ENCODE data around the gene CNDP1.

The CNDP1 gene

DNA sequence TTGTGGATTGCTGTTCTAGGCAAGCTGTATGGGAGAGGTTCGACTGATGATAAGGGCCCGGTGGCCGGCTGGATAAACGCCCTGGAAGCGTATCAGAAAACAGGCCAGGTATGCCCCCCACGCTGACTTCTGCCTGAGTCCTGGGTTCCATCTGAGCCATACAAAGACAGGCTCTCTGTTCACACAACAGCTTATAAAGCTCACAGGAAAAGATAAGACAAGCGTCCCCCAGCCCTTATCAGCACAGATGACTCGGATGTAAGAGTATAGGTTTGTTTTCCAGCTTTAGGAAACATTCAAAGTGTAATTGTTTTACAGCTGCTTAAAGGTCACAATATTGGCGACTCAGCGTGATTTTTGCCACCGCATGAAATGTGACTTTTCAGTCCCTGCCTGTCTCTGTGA is 25.5 kb upstream of the CNDP1 start:
- no peak for TF ChIP-seq EZH2 (optimal IDR thresholded peaks at IDR 0.05; ENCODE audit: low read depth, low read length)

GRCh38 chr18:74509856-74510769 is 24.2 kb upstream of the CNDP1 start:
- Histone ChIP-seq H2AFZ (ENCODE audit: low read length) (no peak overlapping the region), H3F3A (ENCODE audit: insufficient read depth, low read length) (no peaks in the 10 kb centered on the region), H3K79me2 (ENCODE audit: low read length) (peaks cover 92% of the 10 kb centered on the region), H3K36me3 (replicated peaks; ENCODE audit: insufficient read depth, low read length) (peaks cover 16% of the 10 kb centered on the region), H3K9ac (ENCODE audit: low read length) (no peak overlapping the region), H3K4me1 (ENCODE audit: low read length) (no peaks in the 10 kb centered on the region), H3K27me3 (replicated peaks; ENCODE audit: insufficient read depth, low read length) (no peaks in the 10 kb centered on the region), H3K9me2 (replicated peaks; ENCODE audit: insufficient read depth, low read length) (no peaks in the 10 kb centered on the region), H3K4me3 (ENCODE audit: low read length) (no peak overlapping the region), H4K20me1 (ENCODE audit: insufficient read depth, low read length) (no peaks in the 10 kb centered on the region), H3K4me2 (ENCODE audit: low read depth, low read length) (no peak overlapping the region), H3K9me3 (replicated peaks; ENCODE audit: insufficient read depth, low read length) (no peaks in the 10 kb centered on the region), H3K27ac (ENCODE audit: low read length) (no peak overlapping the region)
- no peak for TF ChIP-seq EZH2phosphoT487 (IDR thresholded peaks at IDR 0.05; ENCODE audit: low read length)
- TF ChIP-seq, protein P1, sequence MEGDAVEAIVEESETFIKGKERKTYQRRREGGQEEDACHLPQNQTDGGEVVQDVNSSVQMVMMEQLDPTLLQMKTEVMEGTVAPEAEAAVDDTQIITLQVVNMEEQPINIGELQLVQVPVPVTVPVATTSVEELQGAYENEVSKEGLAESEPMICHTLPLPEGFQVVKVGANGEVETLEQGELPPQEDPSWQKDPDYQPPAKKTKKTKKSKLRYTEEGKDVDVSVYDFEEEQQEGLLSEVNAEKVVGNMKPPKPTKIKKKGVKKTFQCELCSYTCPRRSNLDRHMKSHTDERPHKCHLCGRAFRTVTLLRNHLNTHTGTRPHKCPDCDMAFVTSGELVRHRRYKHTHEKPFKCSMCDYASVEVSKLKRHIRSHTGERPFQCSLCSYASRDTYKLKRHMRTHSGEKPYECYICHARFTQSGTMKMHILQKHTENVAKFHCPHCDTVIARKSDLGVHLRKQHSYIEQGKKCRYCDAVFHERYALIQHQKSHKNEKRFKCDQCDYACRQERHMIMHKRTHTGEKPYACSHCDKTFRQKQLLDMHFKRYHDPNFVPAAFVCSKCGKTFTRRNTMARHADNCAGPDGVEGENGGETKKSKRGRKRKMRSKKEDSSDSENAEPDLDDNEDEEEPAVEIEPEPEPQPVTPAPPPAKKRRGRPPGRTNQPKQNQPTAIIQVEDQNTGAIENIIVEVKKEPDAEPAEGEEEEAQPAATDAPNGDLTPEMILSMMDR (IDR thresholded peaks at IDR 0.05; ENCODE audit: low read length) = no peak
- TF ChIP-seq EZH2 (optimal IDR thresholded peaks at IDR 0.05; ENCODE audit: low read depth, low read length) = no peak
- DNase-seq = no peak

More for the DNA sequence above, 25.5 kb upstream of the CNDP1 start:
- H3K36me3 ChIP-seq (replicated peaks; ENCODE audit: insufficient read depth, low read length) = peaks cover 19% of the 10 kb centered on the region
- H3K9ac ChIP-seq (ENCODE audit: low read length) = no peak overlapping the region
- no peak overlapping the region for H3K4me3 ChIP-seq (ENCODE audit: low read length)
- H3K9me2 ChIP-seq (replicated peaks; ENCODE audit: insufficient read depth, low read length) = no peaks in the 10 kb centered on the region
- no peak overlapping the region for H3K4me2 ChIP-seq (ENCODE audit: low read depth, low read length)
- no peaks in the 10 kb centered on the region for H3K27me3 ChIP-seq (replicated peaks; ENCODE audit: insufficient read depth, low read length)
- peaks cover 93% of the 10 kb centered on the region for H3K79me2 ChIP-seq (ENCODE audit: low read length)
- no peaks in the 10 kb centered on the region for H3K4me1 ChIP-seq (ENCODE audit: low read length)
- no peaks in the 10 kb centered on the region for H3F3A ChIP-seq (ENCODE audit: insufficient read depth, low read length)
- H3K9me3 ChIP-seq (replicated peaks; ENCODE audit: insufficient read depth, low read length) = no peaks in the 10 kb centered on the region
- no peak overlapping the region for H2AFZ ChIP-seq (ENCODE audit: low read length)
- DNase-seq = no peak
- no peak overlapping the region for H3K27ac ChIP-seq (ENCODE audit: low read length)
- H4K20me1 ChIP-seq (ENCODE audit: insufficient read depth, low read length) = no peaks in the 10 kb centered on the region

GRCh38 chr18:74510770-74511095 is 23.6 kb upstream of the CNDP1 start:
- Histone ChIP-seq H4K20me1 (ENCODE audit: insufficient read depth, low read length) (no peaks in the 10 kb centered on the region), H3K4me2 (ENCODE audit: low read depth, low read length) (no peak overlapping the region), H3K9me3 (replicated peaks; ENCODE audit: insufficient read depth, low read length) (no peaks in the 10 kb centered on the region), H3F3A (ENCODE audit: insufficient read depth, low read length) (no peaks in the 10 kb centered on the region), H3K4me3 (ENCODE audit: low read length) (no peak overlapping the region), H3K4me1 (ENCODE audit: low read length) (no peaks in the 10 kb centered on the region), H3K27me3 (replicated peaks; ENCODE audit: insufficient read depth, low read length) (no peaks in the 10 kb centered on the region), H3K36me3 (replicated peaks; ENCODE audit: insufficient read depth, low read length) (peaks cover 16% of the 10 kb centered on the region), H3K9me2 (replicated peaks; ENCODE audit: insufficient read depth, low read length) (no peaks in the 10 kb centered on the region), H3K9ac (ENCODE audit: low read length) (no peak overlapping the region), H2AFZ (ENCODE audit: low read length) (no peak overlapping the region), H3K79me2 (ENCODE audit: low read length) (peaks cover 92% of the 10 kb centered on the region), H3K27ac (ENCODE audit: low read length) (no peak overlapping the region)
- no peak for DNase-seq
- TF ChIP-seq, protein P1 (IDR thresholded peaks at IDR 0.05; ENCODE audit: low read length) = no peak
- no peak for TF ChIP-seq EZH2 (optimal IDR thresholded peaks at IDR 0.05; ENCODE audit: low read depth, low read length)
- TF ChIP-seq EZH2phosphoT487 (IDR thresholded peaks at IDR 0.05; ENCODE audit: low read length) = no peak

GRCh38 chr18:74511823-74512222 is 22.5 kb upstream of the CNDP1 start:
- Histone ChIP-seq H2AFZ (ENCODE audit: low read length) (no peak overlapping the region), H3K9me3 (replicated peaks; ENCODE audit: insufficient read depth, low read length) (no peaks in the 10 kb centered on the region)

More at GRCh38 chr18:74511823-74512222, 22.5 kb upstream of the CNDP1 start:
- H3F3A ChIP-seq (ENCODE audit: insufficient read depth, low read length) = no peaks in the 10 kb centered on the region
- DNase-seq = no peak
- peaks cover 16% of the 10 kb centered on the region for H3K36me3 ChIP-seq (replicated peaks; ENCODE audit: insufficient read depth, low read length)
- H3K4me2 ChIP-seq (ENCODE audit: low read depth, low read length) = no peak overlapping the region
- H4K20me1 ChIP-seq (ENCODE audit: insufficient read depth, low read length) = no peaks in the 10 kb centered on the region
- no peaks in the 10 kb centered on the region for H3K27me3 ChIP-seq (replicated peaks; ENCODE audit: insufficient read depth, low read length)
- peaks cover 85% of the 10 kb centered on the region for H3K79me2 ChIP-seq (ENCODE audit: low read length)
- H3K27ac ChIP-seq (ENCODE audit: low read length) = no peak overlapping the region
- no peaks in the 10 kb centered on the region for H3K4me1 ChIP-seq (ENCODE audit: low read length)
- H3K4me3 ChIP-seq (ENCODE audit: low read length) = no peak overlapping the region
- no peak overlapping the region for H3K9ac ChIP-seq (ENCODE audit: low read length)
- no peaks in the 10 kb centered on the region for H3K9me2 ChIP-seq (replicated peaks; ENCODE audit: insufficient read depth, low read length)
- no peak for TF ChIP-seq EZH2phosphoT487 (IDR thresholded peaks at IDR 0.05; ENCODE audit: low read length)
- no peak for TF ChIP-seq EZH2 (optimal IDR thresholded peaks at IDR 0.05; ENCODE audit: low read depth, low read length)
- TF ChIP-seq, protein P1 (IDR thresholded peaks at IDR 0.05; ENCODE audit: low read length) = no peak
